ENCODE measurements around the gene SLC1A2.

The SLC1A2 gene

DNA sequence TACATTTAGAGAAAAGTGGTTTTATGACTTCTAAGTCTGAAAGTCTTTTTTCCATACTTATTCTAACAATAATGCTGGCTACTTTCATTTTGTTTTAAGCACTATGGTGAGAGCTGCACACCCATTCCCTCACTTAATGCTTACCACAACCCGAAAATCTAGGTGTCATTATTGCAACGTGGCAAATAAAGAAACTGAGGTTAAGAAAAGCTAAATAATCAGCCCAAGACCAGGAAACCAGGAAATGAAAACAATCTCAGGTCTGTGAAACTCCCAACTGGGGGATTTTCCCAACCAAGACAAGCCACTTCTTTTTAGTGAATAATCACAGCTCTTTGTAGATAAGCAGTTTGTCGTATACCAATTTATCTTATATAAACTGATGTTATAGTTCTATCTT lies 126.3 kb downstream of the SLC1A2 start:
- no peaks in the 10 kb centered on the region for H3K9me3 ChIP-seq (ENCODE audit: control insufficient read depth, low read length)
- no peak overlapping the region for H3K9ac ChIP-seq (ENCODE audit: low read length)
- peaks cover 15% of the 10 kb centered on the region for H3K4me1 ChIP-seq (ENCODE audit: control insufficient read depth, insufficient read depth, low read length)
- H3K4me3 ChIP-seq (ENCODE audit: low read length), result no peak overlapping the region
- H3K27me3 ChIP-seq (ENCODE audit: control insufficient read depth, insufficient read depth, low read length), result no peaks in the 10 kb centered on the region
- no peaks in the 10 kb centered on the region for H3K36me3 ChIP-seq (ENCODE audit: control insufficient read depth, insufficient read depth, low read length)

DNA sequence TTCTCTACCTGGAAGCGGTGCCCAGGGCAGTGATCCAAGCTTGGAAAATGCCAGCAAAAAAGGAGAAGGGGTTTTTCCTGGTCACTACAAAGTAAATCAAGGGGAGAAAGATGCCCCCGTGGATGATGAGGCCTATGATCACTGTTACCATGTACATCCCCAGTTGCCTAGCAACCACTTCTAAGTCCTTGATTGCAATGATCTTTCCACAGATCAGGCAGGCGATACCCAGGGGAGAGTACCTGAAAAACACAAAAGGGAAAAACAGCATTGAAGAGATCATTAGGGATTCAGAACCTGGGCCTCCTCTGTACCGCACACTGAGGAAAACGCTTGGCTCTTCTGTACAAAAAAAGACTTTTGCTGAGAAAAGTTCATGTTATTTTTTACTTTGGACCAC lies 127.1 kb downstream of the SLC1A2 start:
- H3K4me1 ChIP-seq (ENCODE audit: control insufficient read depth, insufficient read depth, low read length), result peaks cover 15% of the 10 kb centered on the region
- no peak overlapping the region for H3K4me3 ChIP-seq (ENCODE audit: low read length)
- no peaks in the 10 kb centered on the region for H3K27me3 ChIP-seq (ENCODE audit: control insufficient read depth, insufficient read depth, low read length)
- H3K9me3 ChIP-seq (ENCODE audit: control insufficient read depth, low read length), result no peaks in the 10 kb centered on the region
- no peak overlapping the region for H3K9ac ChIP-seq (ENCODE audit: low read length)
- H3K36me3 ChIP-seq (ENCODE audit: control insufficient read depth, insufficient read depth, low read length), result no peaks in the 10 kb centered on the region

DNA sequence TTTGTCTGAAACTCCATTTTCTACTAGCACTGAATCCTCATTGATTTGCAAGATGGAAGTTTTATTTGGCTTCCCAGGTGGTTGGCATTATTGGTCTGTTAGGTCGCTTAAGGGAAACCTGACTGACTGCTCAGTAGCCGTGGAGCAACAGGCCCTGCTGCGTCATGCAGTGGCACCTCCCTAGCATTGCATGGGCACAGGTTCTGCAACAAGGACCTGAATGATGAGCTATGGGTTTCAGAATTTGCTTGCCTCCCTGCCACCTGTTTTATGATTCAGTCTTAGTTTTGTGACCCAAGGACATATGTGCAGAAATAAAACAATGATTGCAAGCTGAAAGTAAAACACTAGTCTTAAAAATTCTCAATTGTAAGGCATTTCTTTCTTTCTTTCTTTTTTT lies 128.5 kb downstream of the SLC1A2 start:
- H3K4me1 ChIP-seq (ENCODE audit: control insufficient read depth, insufficient read depth, low read length), result peaks cover 15% of the 10 kb centered on the region
- no peaks in the 10 kb centered on the region for H3K9me3 ChIP-seq (ENCODE audit: control insufficient read depth, low read length)
- H3K36me3 ChIP-seq (ENCODE audit: control insufficient read depth, insufficient read depth, low read length), result no peaks in the 10 kb centered on the region
- no peaks in the 10 kb centered on the region for H3K27me3 ChIP-seq (ENCODE audit: control insufficient read depth, insufficient read depth, low read length)
- H3K4me3 ChIP-seq (ENCODE audit: low read length), result no peak overlapping the region
- no peak overlapping the region for H3K9ac ChIP-seq (ENCODE audit: low read length)

DNA sequence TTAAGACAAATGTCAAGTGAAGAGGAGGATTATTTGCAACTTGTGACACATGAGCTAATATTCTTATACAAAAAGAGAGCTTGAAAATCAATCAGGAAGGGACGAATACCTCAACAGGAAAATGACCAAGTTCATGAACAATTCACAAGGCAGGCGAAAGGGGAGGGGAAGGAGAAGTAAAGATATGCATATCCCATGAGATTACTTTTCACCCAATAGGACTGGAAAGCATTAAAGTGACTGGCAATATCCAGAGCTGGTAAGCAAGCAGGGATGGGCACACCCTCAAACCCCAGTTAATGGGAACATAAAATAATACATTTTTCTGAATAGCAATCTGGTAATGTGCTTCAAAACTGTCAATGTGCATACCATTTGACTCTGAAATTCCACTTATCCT lies 129.5 kb downstream of the SLC1A2 start:
- Histone ChIP-seq H3K4me3 (ENCODE audit: low read length) (no peak overlapping the region), H3K9me3 (ENCODE audit: control insufficient read depth, low read length) (no peaks in the 10 kb centered on the region), H3K9ac (ENCODE audit: low read length) (no peak overlapping the region), H3K27me3 (ENCODE audit: control insufficient read depth, insufficient read depth, low read length) (no peaks in the 10 kb centered on the region), H3K4me1 (ENCODE audit: control insufficient read depth, insufficient read depth, low read length) (peaks cover 15% of the 10 kb centered on the region), H3K36me3 (ENCODE audit: control insufficient read depth, insufficient read depth, low read length) (no peaks in the 10 kb centered on the region)

DNA sequence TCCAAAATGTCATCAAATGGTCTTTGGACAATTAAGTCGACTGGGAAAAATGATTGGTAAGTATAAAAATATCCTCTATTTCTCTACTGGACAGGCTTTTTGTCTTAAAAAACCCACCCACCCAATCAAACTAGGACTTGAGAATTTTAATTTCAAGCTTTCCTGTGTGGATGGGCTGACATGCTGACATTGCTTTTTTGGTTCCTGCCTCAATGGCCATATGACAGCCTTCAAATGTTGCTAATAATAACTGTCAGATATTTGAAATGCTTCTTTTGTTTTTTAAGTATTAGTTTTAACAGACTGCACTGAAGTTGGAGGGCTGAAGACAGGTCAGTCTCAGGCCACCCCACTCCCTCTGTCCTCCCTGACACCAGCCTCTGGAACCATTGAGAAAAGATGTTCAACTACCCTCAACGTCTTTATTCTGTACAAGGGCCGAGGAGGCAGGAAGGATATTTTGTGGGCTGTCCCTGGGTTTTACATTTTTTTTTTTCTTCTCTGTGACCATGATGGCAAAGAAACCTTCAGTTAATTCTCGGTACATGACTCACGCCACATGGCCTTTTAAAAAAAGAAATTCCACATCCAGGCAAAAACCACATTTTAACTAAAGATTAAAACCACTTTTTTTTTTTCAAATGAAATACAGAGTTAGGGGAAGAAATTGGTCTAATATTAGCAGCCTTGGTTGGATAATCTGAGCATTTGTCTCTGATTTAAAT lies 130.4 kb downstream of the SLC1A2 start:
- H3K27me3 ChIP-seq (ENCODE audit: control insufficient read depth, insufficient read depth, low read length), result no peaks in the 10 kb centered on the region
- no peak overlapping the region for H3K9ac ChIP-seq (ENCODE audit: low read length)
- H3K4me1 ChIP-seq (ENCODE audit: control insufficient read depth, insufficient read depth, low read length), result peaks cover 15% of the 10 kb centered on the region
- no peak overlapping the region for H3K4me3 ChIP-seq (ENCODE audit: low read length)
- no peaks in the 10 kb centered on the region for H3K36me3 ChIP-seq (ENCODE audit: control insufficient read depth, insufficient read depth, low read length)
- H3K9me3 ChIP-seq (ENCODE audit: control insufficient read depth, low read length), result no peaks in the 10 kb centered on the region

DNA sequence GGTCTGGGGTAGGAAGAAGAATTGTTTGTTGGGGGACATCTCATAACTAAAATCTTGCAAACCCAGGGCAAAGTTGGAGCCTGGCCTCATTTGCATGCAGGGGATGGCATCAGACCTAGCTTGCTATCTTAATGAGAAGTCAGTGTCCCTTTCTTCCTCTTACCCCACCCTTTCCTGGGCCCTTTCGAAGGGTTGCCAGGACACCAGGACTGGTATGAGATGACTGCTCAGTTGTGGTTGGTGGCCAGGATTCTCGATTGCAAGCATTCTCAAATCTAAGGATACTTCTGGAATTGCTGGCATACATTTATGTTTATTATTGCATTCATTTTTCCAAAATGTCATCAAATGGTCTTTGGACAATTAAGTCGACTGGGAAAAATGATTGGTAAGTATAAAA lies 131.0 kb downstream of the SLC1A2 start:
- Histone ChIP-seq H3K27me3 (ENCODE audit: control insufficient read depth, insufficient read depth, low read length) (no peaks in the 10 kb centered on the region), H3K4me1 (ENCODE audit: control insufficient read depth, insufficient read depth, low read length) (peaks cover 15% of the 10 kb centered on the region), H3K4me3 (ENCODE audit: low read length) (no peak overlapping the region), H3K36me3 (ENCODE audit: control insufficient read depth, insufficient read depth, low read length) (no peaks in the 10 kb centered on the region), H3K9me3 (ENCODE audit: control insufficient read depth, low read length) (no peaks in the 10 kb centered on the region), H3K9ac (ENCODE audit: low read length) (no peak overlapping the region)

DNA sequence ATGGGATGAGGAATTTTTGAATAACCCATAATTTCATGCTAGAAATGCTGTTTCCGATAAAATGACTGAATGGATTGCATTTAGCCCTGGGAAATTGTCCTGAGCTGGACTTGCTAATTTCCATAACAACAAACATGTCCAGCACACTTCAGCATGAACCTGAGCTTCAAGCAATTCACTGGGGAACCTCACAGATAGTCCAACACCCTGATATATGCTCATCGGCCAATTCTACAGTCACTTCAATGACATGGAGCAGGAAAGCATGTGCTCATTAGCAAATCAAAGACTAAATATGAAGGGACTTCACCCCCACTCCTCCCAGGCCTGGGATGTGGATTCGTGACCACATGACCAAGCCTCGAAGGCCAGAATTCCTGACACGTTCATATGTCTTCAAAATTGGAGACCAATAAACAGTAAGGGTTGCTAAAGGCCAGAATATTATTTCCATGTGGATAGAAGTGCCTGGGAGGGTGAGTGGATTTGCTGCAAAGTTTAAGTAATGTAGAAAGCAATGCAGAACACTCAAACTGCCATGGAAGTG lies 131.9 kb downstream of the SLC1A2 start:
- peaks cover 9% of the 10 kb centered on the region for H3K4me1 ChIP-seq (ENCODE audit: control insufficient read depth, insufficient read depth, low read length)
- no peaks in the 10 kb centered on the region for H3K9me3 ChIP-seq (ENCODE audit: control insufficient read depth, low read length)
- H3K36me3 ChIP-seq (ENCODE audit: control insufficient read depth, insufficient read depth, low read length), result no peaks in the 10 kb centered on the region
- H3K9ac ChIP-seq (ENCODE audit: low read length), result no peak overlapping the region
- no peaks in the 10 kb centered on the region for H3K27me3 ChIP-seq (ENCODE audit: control insufficient read depth, insufficient read depth, low read length)
- no peak overlapping the region for H3K4me3 ChIP-seq (ENCODE audit: low read length)

DNA sequence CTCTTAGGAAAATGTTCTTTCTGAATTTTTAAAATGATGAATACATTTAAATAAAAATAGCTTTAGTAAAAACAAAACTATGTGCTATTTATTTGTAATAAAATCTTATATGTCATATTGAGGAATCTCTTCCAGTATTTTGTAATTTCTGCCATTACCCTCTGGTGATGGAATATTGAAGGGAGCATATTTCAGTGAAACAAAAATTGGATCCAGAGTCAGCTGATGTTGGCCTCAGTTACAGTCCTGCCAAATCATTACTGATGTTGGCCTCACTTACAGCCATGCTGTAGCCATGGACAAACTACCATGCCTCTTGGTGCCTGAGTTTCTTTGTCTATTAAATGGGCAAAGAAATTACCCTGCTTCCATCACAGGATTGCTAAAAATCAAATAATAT lies 133.2 kb downstream of the SLC1A2 start:
- Histone ChIP-seq H3K9ac (ENCODE audit: low read length) (no peak overlapping the region), H3K9me3 (ENCODE audit: control insufficient read depth, low read length) (no peaks in the 10 kb centered on the region), H3K36me3 (ENCODE audit: control insufficient read depth, insufficient read depth, low read length) (no peaks in the 10 kb centered on the region), H3K27me3 (ENCODE audit: control insufficient read depth, insufficient read depth, low read length) (no peaks in the 10 kb centered on the region), H3K4me1 (ENCODE audit: control insufficient read depth, insufficient read depth, low read length) (peaks cover 4% of the 10 kb centered on the region), H3K4me3 (ENCODE audit: low read length) (no peak overlapping the region)

DNA sequence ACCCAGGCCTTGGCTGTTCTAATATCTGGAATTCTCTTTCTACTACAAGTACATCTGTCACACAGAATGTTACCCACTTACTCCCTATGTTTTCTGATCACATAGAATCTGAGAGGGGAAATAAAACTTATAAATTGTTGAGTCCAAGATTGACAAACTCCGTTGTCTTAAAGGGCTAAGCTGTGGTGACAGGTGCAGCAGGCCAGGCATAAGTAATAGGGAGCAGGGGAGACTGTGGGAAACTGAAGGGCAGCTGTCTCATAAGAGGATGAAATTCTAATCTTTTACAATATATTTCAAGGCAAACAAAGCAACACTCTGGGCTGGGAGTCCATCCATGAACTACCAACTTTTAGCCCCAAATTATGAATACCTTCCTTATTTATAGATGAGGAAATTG lies 133.9 kb downstream of the SLC1A2 start:
- H3K9ac ChIP-seq (ENCODE audit: low read length), result no peak overlapping the region
- H3K4me1 ChIP-seq (ENCODE audit: control insufficient read depth, insufficient read depth, low read length), result peaks cover 4% of the 10 kb centered on the region
- no peaks in the 10 kb centered on the region for H3K27me3 ChIP-seq (ENCODE audit: control insufficient read depth, insufficient read depth, low read length)
- H3K4me3 ChIP-seq (ENCODE audit: low read length), result no peak overlapping the region
- no peaks in the 10 kb centered on the region for H3K36me3 ChIP-seq (ENCODE audit: control insufficient read depth, insufficient read depth, low read length)
- no peaks in the 10 kb centered on the region for H3K9me3 ChIP-seq (ENCODE audit: control insufficient read depth, low read length)

DNA sequence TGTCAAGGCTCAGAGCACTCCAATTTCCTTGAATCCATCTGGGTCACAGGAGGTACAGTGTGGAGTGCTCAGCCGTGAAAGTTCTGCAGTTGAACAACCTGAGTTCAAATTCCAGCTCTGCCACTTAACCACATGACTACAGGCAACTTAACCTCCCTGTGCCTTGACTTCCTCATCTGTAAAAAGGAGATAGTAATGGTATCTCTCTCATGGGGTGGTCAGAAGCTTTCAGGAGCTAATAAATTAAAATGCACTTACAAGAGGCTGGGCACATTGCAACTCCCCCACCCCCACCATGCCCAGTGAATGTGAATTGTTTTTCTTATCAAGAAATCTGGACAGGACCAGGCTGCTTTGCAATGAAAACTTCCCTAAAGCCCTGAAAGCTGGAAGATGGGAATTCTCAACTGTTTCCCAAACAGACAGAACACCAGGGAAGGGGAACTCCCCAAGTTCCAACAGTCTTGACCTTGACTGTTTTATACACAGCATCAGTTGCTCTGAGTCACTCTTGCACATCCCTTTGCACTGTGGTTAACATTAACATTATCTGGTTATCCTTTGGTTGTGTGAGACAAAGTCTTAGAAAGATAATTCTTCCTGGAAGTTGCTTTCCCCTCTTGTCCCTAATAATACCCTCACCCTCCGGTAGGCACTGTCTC lies 137.0 kb downstream of the SLC1A2 start:
- H3K27me3 ChIP-seq (ENCODE audit: control insufficient read depth, insufficient read depth, low read length), result no peaks in the 10 kb centered on the region
- H3K36me3 ChIP-seq (ENCODE audit: control insufficient read depth, insufficient read depth, low read length), result no peaks in the 10 kb centered on the region
- H3K4me1 ChIP-seq (ENCODE audit: control insufficient read depth, insufficient read depth, low read length), result no peaks in the 10 kb centered on the region
- H3K9ac ChIP-seq (ENCODE audit: low read length), result no peak overlapping the region
- no peak overlapping the region for H3K4me3 ChIP-seq (ENCODE audit: low read length)
- no peaks in the 10 kb centered on the region for H3K9me3 ChIP-seq (ENCODE audit: control insufficient read depth, low read length)

DNA sequence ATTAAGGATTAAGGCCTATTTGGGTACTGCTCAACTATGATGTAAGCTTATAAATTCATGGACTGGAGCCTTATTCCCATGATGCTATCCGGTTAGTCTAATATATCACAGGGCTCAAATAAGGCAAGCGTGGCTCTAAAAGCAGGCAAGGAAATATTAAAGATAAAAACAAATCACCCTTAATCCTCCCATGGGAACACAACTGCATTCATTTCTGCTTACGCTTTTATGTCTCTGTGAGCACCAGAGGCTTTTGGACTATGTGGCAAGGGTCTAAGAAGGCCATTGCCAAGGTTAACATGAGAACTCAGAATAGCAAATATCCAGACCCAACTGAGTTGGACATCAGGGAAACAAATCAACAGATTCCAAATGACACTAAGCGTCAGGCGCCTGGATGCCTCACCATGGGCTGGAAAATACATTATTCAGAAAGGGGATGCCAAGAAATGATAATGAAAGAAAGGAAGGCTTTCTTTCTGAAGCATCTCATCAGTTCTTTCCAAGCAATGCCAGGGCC lies 138.1 kb downstream of the SLC1A2 start:
- H3K27me3 ChIP-seq (ENCODE audit: control insufficient read depth, insufficient read depth, low read length), result no peaks in the 10 kb centered on the region
- H3K4me3 ChIP-seq (ENCODE audit: low read length), result no peak overlapping the region
- no peaks in the 10 kb centered on the region for H3K9me3 ChIP-seq (ENCODE audit: control insufficient read depth, low read length)
- H3K4me1 ChIP-seq (ENCODE audit: control insufficient read depth, insufficient read depth, low read length), result peaks cover 9% of the 10 kb centered on the region
- no peak overlapping the region for H3K9ac ChIP-seq (ENCODE audit: low read length)
- H3K36me3 ChIP-seq (ENCODE audit: control insufficient read depth, insufficient read depth, low read length), result no peaks in the 10 kb centered on the region

DNA sequence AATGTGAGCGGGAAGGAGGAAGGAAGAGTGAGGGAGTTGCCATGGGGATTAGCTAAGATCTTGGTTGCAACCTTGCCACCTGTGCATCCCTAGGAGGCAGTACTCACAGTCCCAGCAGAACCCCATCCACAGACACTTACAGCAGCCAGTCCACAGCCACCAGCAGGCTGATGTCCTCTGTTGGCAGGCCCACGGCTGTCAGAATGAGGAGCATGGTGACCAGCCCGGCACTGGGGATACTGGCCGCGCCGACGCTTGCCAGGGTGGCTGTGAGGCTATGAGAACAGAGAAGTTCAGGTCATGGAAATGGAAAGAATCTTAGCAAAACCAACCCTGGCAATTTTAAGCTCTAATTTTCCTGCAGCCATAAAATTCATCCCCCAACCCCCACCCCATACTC lies 138.6 kb downstream of the SLC1A2 start:
- H3K9ac ChIP-seq (ENCODE audit: low read length), result no peak overlapping the region

More for the DNA sequence above, 138.6 kb downstream of the SLC1A2 start:
- H3K4me3 ChIP-seq (ENCODE audit: low read length), result no peak overlapping the region
- H3K36me3 ChIP-seq (ENCODE audit: control insufficient read depth, insufficient read depth, low read length), result no peaks in the 10 kb centered on the region
- H3K4me1 ChIP-seq (ENCODE audit: control insufficient read depth, insufficient read depth, low read length), result peaks cover 14% of the 10 kb centered on the region
- H3K27me3 ChIP-seq (ENCODE audit: control insufficient read depth, insufficient read depth, low read length), result no peaks in the 10 kb centered on the region
- H3K9me3 ChIP-seq (ENCODE audit: control insufficient read depth, low read length), result no peaks in the 10 kb centered on the region

Data from mucosa of stomach (tissue), 1 donor.